Spinal cord (tissue), 10 donors: ENCODE data around the gene THSD4. TPM values are rescaled to one million over a fixed set of nuclear protein-coding genes. Genes with fewer than 3 reads are reported as not detected.

Experiments
- DNase-seq, 6 donors: peaks; one replicate each; pipeline versions ENCODE4 v3.0.0 to v3.0.0-alpha.2; 2013 to 2015; ENCODE audit warnings: low spot score in 6 of 6, low read depth in 4 of 6
- H3K27ac ChIP-seq: one replicate; pipeline ENCODE4 v1.5.1; 2013; ENCODE audit warnings: low read depth, low read length, control low read depth
- H3K27me3 ChIP-seq: one replicate; pipeline ENCODE4 v1.6.1; 2013; ENCODE audit warnings: low read length; ENCODE audit not compliant: control insufficient read depth, insufficient read depth
- H3K36me3 ChIP-seq: one replicate; pipeline ENCODE4 v1.6.1; 2013; ENCODE audit warnings: low read length; ENCODE audit not compliant: control insufficient read depth, insufficient read depth
- H3K4me1 ChIP-seq: one replicate; pipeline ENCODE4 v1.6.1; 2013; ENCODE audit warnings: low read length; ENCODE audit not compliant: control insufficient read depth, insufficient read depth
- H3K4me3 ChIP-seq: one replicate; pipeline ENCODE4 v1.5.1; 2013; ENCODE audit warnings: low read depth, low read length, control low read depth
- H3K9me3 ChIP-seq: one replicate; pipeline ENCODE4 v1.6.1; 2013; ENCODE audit warnings: low read length; ENCODE audit not compliant: control insufficient read depth, insufficient read depth
- WGBS: methylation state at CpG from one replicate; pipeline ENCODE4 v1.1.5; 2013; ENCODE audit warnings: missing lambda C conversion rate; ENCODE audit not compliant: insufficient coverage; 5-methylcytosine and 5-hydroxymethylcytosine counted together
- polyA plus RNA-seq, 2 donors: library from polyadenylated mRNA; unstranded; fragments of 120-200 nt; gene quantifications; one replicate each; pipeline ENCODE4 v1.2.1, GENCODE V29; 2013; ENCODE audit not compliant: insufficient read length in 2 of 2
- total RNA-seq, 2 donors: library from RNA; depleted of rRNA in 1 of 2; stranded (reverse); fragments of 120-200 nt in 1 of 2; fragments of >200 nt in 1 of 2; gene quantifications; one replicate each; pipeline versions ENCODE4 v1.2.3 to v1.2.4, GENCODE V29; 2013 to 2014
- donor health status: healthy.

The THSD4 gene
- total and polyA plus RNA-seq, 4 donors, result 18.2 to 127 (median 63.2) TPM

GRCh38 chr15:71757741-71758530 is 642.7 kb downstream of the THSD4 start:
- DNase-seq, result no peak
- 78% methylated on average over 12 of the region's 13 CpGs for WGBS
- Histone ChIP-seq H3K9me3 (peaks cover 2% of the 10 kb centered on the region), H3K27ac (no peak overlapping the region), H3K27me3 (no peaks in the 10 kb centered on the region), H3K36me3 (peaks cover 4% of the 10 kb centered on the region), H3K4me3 (no peak overlapping the region), H3K4me1 (no peaks in the 10 kb centered on the region)

- DNase-seq, result no peak
- WGBS, result no CpG with 5 or more reads among the region's 2 CpGs
- no peak overlapping the region for H3K27ac ChIP-seq
Observed at GRCh38 chr15:71758711-71759110, 643.4 kb downstream of the THSD4 start.

GRCh38 chr15:71760852-71761251 is 645.6 kb downstream of the THSD4 start:
- Histone ChIP-seq H3K36me3 (peaks cover 7% of the 10 kb centered on the region), H3K9me3 (peaks cover 2% of the 10 kb centered on the region), H3K4me1 (no peaks in the 10 kb centered on the region), H3K4me3 (no peak overlapping the region), H3K27me3 (no peaks in the 10 kb centered on the region), H3K27ac (no peak overlapping the region)
- no peak for DNase-seq
- WGBS, result no CpG with 5 or more reads among the region's 1 CpG

More at GRCh38 chr15:71758711-71759110, 643.4 kb downstream of the THSD4 start:
- Histone ChIP-seq H3K4me1 (no peaks in the 10 kb centered on the region), H3K27me3 (no peaks in the 10 kb centered on the region), H3K9me3 (peaks cover 2% of the 10 kb centered on the region), H3K36me3 (peaks cover 4% of the 10 kb centered on the region), H3K4me3 (no peak overlapping the region)

GRCh38 chr15:71761649-71762048 is 646.4 kb downstream of the THSD4 start:
- Histone ChIP-seq H3K27me3 (no peaks in the 10 kb centered on the region), H3K9me3 (peaks cover 2% of the 10 kb centered on the region), H3K4me3 (no peak overlapping the region), H3K4me1 (no peaks in the 10 kb centered on the region), H3K36me3 (peaks cover 7% of the 10 kb centered on the region), H3K27ac (no peak overlapping the region)
- 60% methylated on average over 2 of the region's 3 CpGs for WGBS
- DNase-seq, result no peak

GRCh38 chr15:71768184-71768583 is 652.9 kb downstream of the THSD4 start:
- Histone ChIP-seq H3K9me3 (no peaks in the 10 kb centered on the region), H3K27ac (no peak overlapping the region), H3K4me1 (no peaks in the 10 kb centered on the region), H3K4me3 (no peak overlapping the region), H3K27me3 (no peaks in the 10 kb centered on the region), H3K36me3 (peaks cover 3% of the 10 kb centered on the region)
- WGBS, result 100% methylated on average over 3 of the region's 5 CpGs
- no peak for DNase-seq

- Histone ChIP-seq H3K9me3 (no peaks in the 10 kb centered on the region), H3K4me3 (no peak overlapping the region), H3K27ac (no peak overlapping the region), H3K4me1 (no peaks in the 10 kb centered on the region), H3K27me3 (no peaks in the 10 kb centered on the region), H3K36me3 (peaks cover 9% of the 10 kb centered on the region)
- WGBS, result 78% methylated on average over 1 of the region's 1 CpG
- no peak for DNase-seq
Observed at GRCh38 chr15:71773206-71773859, 658.1 kb downstream of the THSD4 start.

- Histone ChIP-seq H3K4me1 (no peaks in the 10 kb centered on the region), H3K36me3 (peaks cover 9% of the 10 kb centered on the region), H3K27ac (no peak overlapping the region), H3K9me3 (no peaks in the 10 kb centered on the region), H3K27me3 (no peaks in the 10 kb centered on the region), H3K4me3 (no peak overlapping the region)
- no peak for DNase-seq
Observed at GRCh38 chr15:71775856-71776255, 660.6 kb downstream of the THSD4 start.

- Histone ChIP-seq H3K27ac (no peak overlapping the region), H3K9me3 (no peaks in the 10 kb centered on the region), H3K4me1 (no peaks in the 10 kb centered on the region), H3K4me3 (no peak overlapping the region), H3K36me3 (peaks cover 9% of the 10 kb centered on the region), H3K27me3 (no peaks in the 10 kb centered on the region)
- peak in 1 of 6 donors; percentile 9 for DNase-seq
- no CpG with 5 or more reads among the region's 3 CpGs for WGBS
Observed at GRCh38 chr15:71776304-71776703, 661.0 kb downstream of the THSD4 start.

GRCh38 chr15:71777216-71777943 is 662.1 kb downstream of the THSD4 start:
- no peak overlapping the region for H3K27ac ChIP-seq
- H3K36me3 ChIP-seq, result peaks cover 14% of the 10 kb centered on the region
- H3K4me1 ChIP-seq, result no peaks in the 10 kb centered on the region
- H3K4me3 ChIP-seq, result no peak overlapping the region
- 85% methylated on average over 16 of the region's 16 CpGs for WGBS
- H3K27me3 ChIP-seq, result no peaks in the 10 kb centered on the region
- DNase-seq, result no peak
- no peaks in the 10 kb centered on the region for H3K9me3 ChIP-seq
